Smooth muscle cell of trachea (primary cell): ENCODE results near the gene ADIPOR1. TPM values are rescaled to one million over a fixed set of nuclear protein-coding genes. Genes with fewer than 3 reads are reported as not detected.

Experiments
- total RNA-seq: library from RNA; depleted of rRNA; stranded (reverse); fragments of >200 nt; gene quantifications from 2 replicates; pipeline ENCODE4 v1.2.1, GENCODE V29; 2014

ADIPOR1 gene, protein sequence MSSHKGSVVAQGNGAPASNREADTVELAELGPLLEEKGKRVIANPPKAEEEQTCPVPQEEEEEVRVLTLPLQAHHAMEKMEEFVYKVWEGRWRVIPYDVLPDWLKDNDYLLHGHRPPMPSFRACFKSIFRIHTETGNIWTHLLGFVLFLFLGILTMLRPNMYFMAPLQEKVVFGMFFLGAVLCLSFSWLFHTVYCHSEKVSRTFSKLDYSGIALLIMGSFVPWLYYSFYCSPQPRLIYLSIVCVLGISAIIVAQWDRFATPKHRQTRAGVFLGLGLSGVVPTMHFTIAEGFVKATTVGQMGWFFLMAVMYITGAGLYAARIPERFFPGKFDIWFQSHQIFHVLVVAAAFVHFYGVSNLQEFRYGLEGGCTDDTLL
- total RNA-seq, result 71.6 and 101 TPM in 2 replicates

DNA sequence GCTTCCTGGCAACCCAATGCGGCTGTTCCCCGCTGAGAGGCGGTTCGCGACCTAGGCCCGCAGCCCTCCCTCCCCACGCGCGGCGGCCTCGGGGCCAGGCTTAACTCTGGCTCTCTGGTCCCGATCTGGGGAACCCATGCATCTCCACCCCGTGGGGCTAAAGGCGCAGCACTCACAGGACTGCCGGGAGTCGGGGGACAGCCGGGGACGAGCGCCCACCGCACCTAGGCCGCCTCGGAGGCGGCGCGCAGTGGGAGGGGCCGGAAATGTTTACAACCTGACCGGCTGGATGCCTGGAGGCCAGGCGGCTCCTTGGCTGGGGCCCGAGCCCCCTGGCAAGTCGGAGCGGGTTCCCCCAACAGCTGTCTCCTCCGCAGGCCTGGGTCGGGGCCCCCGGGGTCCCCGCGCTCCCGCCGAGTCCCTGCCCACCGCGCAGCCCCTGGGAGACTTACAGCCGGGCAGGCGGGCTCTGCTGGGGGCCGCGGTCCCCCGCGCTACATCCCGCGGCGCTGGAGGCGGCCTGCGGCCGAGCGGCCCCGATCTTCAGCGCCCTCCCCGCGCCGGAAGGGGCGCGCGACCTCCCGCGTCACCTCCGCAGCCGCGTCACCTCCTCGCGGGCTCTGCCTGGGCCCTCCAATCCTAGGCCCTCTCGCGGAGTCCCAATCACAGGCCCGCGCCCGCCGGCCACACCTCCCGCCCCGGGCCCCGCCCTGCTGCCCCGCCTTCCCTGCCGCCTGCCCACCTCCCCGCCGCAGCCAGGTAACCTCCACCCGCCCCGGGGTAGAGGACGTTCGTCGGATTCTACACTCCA, at the start of gene ADIPOR1:
TSS of gene ADIPOR1 (minus strand) at position 580 of the 811 bp plus-strand sequence. CDS start 7,242 bp downstream, outside the sequence.

DNA sequence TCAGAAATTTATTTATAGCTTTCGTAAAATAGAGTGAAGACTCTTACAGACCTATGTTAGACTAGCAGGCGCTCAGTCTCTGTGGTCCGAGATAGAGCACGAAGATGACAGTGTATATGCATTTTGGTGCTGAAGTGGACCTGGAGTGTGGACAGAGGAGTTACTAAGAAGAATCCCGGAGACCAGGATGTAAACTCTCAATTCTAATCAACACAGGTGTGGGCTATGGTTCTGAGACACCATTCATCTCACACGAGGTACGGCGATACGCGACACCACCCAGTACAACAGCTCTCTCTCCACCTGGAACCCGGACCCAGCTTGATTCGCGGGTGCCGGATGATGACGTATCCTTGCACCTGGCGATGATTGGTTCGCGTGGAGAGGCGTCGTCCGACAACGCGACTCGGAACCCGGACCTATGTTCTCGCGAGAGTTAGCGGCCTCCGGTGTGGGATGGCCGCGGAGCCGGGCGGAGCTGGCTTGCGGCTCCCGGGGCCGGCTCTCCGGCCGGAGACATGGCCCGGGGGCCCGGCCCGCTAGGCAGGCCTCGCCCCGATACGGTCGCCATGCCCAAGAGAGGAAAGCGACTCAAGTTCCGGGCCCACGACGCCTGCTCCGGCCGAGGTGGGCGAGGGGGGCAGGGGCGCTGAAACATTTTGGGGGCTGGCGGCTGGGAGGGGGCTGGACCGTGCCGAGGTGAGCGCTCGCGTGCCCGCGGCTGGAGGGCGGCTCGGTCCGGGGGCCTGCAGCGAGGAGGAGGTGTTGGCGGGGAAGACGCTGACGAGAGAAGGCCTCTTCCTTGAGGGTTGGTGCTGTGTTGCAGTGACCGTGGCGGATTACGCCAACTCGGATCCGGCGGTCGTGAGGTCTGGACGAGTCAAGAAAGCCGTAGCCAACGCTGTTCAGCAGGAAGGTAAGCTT, 49.1 kb upstream of the ADIPOR1 start, which contains the start of gene TMEM183A:
TSS of gene TMEM183A (plus strand) at position 427 of the 924 bp plus-strand sequence. CDS start at position 519, 92 bp downstream.

DNA sequence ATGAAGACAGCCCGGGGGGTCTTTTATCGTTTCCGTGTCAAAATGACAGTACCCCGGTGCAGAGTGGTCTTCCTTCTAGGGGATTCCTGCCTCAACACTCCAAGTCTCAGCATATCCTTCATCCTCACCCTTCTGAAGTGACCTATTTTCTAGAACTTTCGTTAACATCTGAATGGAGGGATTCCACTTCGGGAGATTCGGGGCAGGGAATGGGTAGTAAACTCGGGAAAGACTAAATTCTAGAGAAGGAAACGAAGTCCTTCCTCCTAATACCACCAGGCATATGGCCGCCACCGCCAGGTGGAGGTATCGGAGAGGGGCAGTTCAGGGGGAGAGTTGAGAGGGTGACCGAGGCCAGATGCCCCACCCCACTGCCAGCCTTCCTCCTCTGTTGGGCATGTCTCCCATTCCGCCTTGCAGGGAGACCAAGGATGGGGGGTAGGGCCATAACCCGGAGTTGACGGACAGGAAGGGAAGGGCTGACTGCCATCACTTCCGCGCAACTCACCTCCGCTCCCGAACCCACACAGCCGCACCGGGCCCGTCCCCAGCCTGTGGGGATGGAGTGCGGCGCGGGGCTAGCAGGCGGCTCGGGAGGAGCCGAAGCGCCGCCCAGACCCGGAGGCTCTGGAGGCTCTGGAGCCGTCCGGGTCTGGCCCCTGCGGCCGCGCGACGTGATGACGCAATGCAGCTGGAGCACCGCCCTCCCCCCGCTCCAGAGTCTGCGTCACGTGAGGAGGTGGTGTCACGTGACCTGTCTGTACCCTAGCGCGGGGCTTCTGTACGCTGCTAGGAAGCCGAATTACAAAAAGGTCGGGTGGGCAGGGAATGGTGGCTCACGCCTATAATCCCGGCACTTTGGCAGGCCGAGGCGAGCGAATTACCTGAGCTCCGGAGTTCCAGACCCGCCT, 31.3 kb downstream of the ADIPOR1 start, which contains the start of gene KLHL12:
TSS of gene KLHL12 (minus strand) at position 654 of the 911 bp plus-strand sequence. CDS start 2,072 bp downstream, outside the sequence.

Other genes with a start within 250 kb of the ADIPOR1 start
- under 0.01 TPM in 1 of 2 replicates, not detected in the other for gene SYT2, start 247.9 kb downstream of the ADIPOR1 start, total RNA-seq
- 90.3 and 91.0 TPM in 2 replicates for gene KDM5B, start 149.9 kb downstream of the ADIPOR1 start, total RNA-seq
- gene PCAT6, start 147.4 kb downstream of the ADIPOR1 start, total RNA-seq, result 1.3 TPM in 1 of 2 replicates, not detected in the other
- gene RABIF, start 69.2 kb downstream of the ADIPOR1 start, total RNA-seq, result 3.5 and 4.2 TPM in 2 replicates
- 45.1 and 47.0 TPM in 2 replicates for gene KLHL12, start 31.1 kb downstream of the ADIPOR1 start, total RNA-seq
- 34.3 and 50.9 TPM in 2 replicates for gene CYB5R1, start 8.9 kb upstream of the ADIPOR1 start, total RNA-seq
- 110 and 120 TPM in 2 replicates for gene TMEM183A, start 49.1 kb upstream of the ADIPOR1 start, total RNA-seq
- gene PPFIA4, start 68.2 kb upstream of the ADIPOR1 start, total RNA-seq, result 5.5 and 20.0 TPM in 2 replicates
- not detected in 2 replicates for gene MYOG, start 127.7 kb upstream of the ADIPOR1 start, total RNA-seq
- 2.0 and 16.0 TPM in 2 replicates for gene ADORA1, start 169.4 kb upstream of the ADIPOR1 start, total RNA-seq
- 0.15 and 2.2 TPM in 2 replicates for gene MYBPH, start 217.5 kb upstream of the ADIPOR1 start, total RNA-seq
- 14.8 and 26.0 TPM in 2 replicates for gene CHI3L1, start 228.4 kb upstream of the ADIPOR1 start, total RNA-seq